GM12801 (cell line): Measurements from ENCODE around the gene PIM2.

Experiments
- CTCF ChIP-seq: IDR thresholded peaks from one replicate; pipeline ENCODE4 v1.5.1; 2011; ENCODE audit warnings: control low read depth; ENCODE audit not compliant: insufficient read length; ENCODE audit errors: extremely low read depth

The PIM2 gene

DNA sequence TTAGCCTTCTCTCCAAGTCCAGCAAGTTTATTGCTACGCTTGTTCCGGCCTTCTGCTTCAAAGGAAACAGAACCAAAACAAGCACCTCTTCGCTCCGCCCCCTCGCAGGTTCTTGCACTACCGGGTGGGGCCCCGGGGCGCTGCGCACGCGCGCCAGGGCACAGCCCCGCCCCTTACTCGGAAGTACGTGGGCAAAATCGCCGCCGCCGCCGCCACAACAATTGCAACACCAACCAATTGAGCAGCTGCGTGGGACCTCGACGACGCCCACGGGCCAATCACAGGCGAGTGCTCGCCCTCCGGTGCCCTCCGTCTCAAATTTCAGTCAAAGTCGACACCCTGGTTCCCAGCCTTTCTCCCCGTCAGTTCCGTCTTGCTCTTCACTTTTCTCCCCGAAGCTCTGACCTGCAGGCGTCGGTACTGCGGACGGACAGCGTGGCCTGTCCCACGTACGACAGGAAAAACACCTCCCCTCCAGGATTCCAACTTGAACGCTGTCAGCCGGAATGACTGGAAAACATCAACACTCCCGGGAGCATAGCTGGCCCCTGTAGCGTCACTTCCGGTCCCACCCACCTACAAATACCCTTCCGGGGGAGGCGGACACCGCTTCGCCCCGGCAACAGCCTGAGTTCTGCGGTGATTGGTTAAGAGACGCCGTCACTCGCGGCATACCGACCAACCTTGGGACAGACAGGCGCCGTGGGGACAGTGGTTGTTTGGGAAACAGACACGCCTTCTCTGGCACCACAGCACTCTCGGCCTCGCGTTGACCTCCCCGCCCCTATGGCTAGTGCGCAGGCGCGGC lies 39.2 kb upstream of the PIM2 start:
- no peak for TF ChIP-seq CTCF

DNA sequence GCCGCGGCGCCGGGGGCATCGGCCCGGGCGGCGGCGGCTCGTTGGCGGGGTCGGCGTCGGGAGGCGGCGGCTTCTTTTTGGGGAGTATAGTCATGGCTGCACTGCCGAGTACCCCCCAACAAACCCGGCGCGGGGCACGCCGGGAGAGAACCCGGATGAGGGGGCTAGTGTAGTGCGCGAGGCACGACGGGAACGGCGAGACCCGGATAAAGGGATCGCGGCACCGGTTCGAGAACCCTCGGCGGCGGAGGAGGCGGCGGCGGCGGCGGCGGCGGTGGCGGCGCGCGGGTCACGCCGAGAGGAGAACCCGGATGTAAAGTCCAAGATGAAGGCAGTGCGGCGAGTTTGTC lies 38.6 kb upstream of the PIM2 start, which contains the start of gene OTUD5:
Gene OTUD5 (minus strand): TSS at position 131 of the 350 bp plus-strand sequence. CDS start 37 bp downstream, at position 94.
- TF ChIP-seq CTCF = no peak

DNA sequence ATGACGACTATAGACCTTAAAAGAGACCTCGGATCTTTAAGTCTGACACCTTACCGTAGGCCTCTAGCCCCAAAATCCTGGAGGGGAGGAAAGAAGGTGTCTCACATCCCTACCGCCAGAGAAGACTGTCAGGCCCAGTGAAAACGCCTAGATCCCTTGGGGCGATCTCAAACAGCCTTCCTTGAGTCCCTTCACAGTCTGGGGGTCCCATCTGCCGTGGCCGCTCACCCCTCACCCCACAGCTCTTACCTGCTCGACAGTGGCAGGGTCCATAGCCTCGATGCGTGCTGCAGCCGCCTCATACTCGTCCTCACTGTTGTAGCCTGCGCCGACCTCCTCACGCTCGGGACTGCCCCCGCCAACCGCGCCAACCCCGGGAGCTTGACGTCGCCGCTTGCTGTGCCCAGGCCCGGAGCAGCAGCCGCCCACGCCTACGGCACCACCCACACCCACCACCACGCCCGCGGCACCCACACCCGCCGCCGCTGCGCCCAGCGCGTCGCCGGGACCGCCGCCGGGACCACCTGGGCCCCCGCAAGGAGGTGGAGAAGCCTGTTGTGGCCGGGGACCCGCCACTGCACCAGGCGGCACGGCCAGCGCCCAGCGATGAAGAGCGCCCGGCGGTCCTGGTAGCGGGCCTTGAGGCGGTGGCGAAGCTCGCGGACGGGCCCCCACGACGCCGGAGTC lies 38.0 kb upstream of the PIM2 start:
- TF ChIP-seq CTCF = no peak

GRCh38 chrX:48948589-48948988 lies 29.8 kb upstream of the PIM2 start:
- no peak for TF ChIP-seq CTCF

DNA sequence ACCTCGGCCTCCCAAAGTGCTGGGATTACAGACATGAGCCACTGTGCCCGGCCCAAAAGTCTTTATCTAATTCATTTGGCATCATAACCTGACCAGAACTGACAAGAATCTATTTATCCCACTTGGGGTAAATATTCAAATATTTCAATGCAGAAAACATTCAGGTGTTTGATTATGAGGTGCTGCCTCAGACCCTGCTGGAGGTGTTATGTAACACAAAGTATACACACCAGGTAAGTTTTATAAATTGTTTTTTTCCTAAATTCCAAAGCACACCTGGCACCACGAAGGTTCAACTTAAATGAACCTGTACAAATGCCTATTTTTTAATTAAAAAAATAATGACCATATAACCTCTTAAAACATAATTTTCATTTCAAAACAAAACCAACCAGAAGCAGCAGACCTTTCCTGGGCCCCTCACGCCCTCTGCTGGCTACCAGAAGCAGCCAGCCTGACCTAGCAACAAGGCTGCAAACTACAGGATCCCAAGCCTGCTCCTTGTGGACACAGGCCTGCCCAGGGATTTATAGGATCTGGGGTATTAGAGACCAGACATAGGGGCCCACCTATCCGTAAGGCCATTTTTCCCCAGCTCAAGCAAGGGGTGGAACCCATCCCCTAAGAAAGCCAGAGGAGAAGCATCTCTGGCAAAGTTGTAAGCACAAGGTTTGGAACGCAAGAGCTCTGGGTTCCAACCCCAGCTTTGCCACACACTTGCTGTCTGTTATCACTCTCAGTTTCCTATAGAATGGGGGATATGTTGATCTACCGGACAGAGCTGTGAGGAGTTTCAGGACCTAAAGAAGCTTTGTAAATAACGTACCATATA lies 26.9 kb upstream of the PIM2 start:
- TF ChIP-seq CTCF = no peak

DNA sequence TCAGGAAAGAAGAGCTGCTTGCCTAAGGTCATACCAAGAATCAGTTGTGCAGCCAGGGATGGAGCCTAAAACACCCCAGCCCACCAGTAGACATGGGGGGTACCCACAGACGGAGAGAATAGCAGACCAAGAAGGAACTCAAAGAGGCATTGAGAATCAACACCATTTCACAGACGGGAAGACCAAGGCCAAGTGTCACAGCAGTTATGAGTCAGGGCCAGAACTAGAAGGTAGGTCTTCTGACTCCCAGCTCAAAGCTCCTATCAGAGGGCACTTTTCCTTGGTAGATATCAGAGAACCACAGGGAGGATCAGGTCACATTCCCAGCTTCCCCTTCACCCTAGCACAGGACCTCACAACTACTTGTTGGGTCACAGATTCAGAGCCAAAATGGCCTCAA lies 24.1 kb upstream of the PIM2 start:
- no peak for TF ChIP-seq CTCF

DNA sequence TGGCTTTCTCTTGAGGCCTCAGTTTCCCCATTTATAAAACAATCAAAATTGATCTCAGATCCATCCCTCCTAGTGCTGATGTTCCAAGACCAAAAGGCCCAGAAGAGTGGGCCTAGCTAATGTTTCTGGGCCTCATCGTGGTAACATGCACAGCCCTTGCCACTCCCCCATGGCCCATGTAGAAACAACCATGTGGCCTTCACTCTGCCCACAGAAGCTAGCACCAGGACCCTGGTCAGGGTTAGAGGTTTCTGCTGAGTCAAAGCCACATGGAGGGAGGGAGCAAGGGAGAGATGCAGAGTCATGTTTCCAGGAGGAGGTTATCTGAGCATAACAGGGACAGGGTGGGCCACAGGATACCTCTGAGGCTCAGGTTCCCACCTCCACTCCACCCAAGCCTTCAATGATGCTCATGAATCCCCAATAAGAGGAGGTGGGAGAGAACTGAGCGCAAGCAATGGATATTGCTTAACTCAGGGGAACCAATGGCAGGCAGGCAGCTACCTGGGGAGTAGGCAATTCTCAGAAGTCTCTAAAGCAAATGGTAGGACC lies 21.7 kb upstream of the PIM2 start:
- no peak for TF ChIP-seq CTCF
